K562 (cell line): Measurements from ENCODE around the gene CHD6. TPM values are rescaled to one million over a fixed set of nuclear protein-coding genes. Genes with fewer than 3 reads are reported as not detected.

ENCODE experiments used
- ATAC-seq: fragments of 200-7000 bp; cut with Tn5 transposase; 3 replicates; pipeline ENCODE4 v1.9.1; 2020; ENCODE audit warnings: moderate library complexity
- BruUV-seq: library from RNA; stranded (reverse); fragments of 400-500 nt; replicated peaks from 2 replicates; lab custom pipeline; 2021; lab: Mats Ljungman, UMichigan
- CTCF ChIA-PET: fragments of 300-600 bp; formaldehyde crosslinking; extraction: SDS; loops from one replicate; lab custom pipeline; 2021; ENCODE audit warnings: low intra/inter-chr PET ratio; lab: Yijun Ruan, JAX
- POLR2A ChIA-PET: fragments of 300-600, 350-650 bp; sonication (Branson Sonifier 250); formaldehyde crosslinking; extraction: SDS; loops from one replicate; lab custom pipeline; 2021; ENCODE audit warnings: antibody characterized with exemption, inconsistent platforms; lab: Yijun Ruan, JAX
- DNase-seq, 4 experiments: peaks; one replicate each; pipeline versions ENCODE4 v3.0.0 to v3.0.0-alpha.2; 2011 to 2018; ENCODE audit warnings: low spot score in 3 of 4, mixed read lengths in 3 of 4; ENCODE audit errors: extremely low read depth in 1 of 4
- FAIRE-seq: peaks from 2 replicates; lab custom pipeline; 2011; peaks lifted over from hg19 to GRCh38; lab: Jason Lieb, UNC
- H2AFZ ChIP-seq: 2 replicates; pipeline ENCODE4 v1.6.0; 2011; ENCODE audit warnings: low read depth, low read length, control low read depth, inconsistent platforms
- H3K27ac ChIP-seq: fragments of 200-600 bp; 3 replicates; pipeline ENCODE4 v1.8.0; 2011; ENCODE audit warnings: low read depth, mild to moderate bottlenecking, control low read depth, inconsistent platforms, low read length, moderate library complexity, mixed read lengths; ENCODE audit errors: extremely low read depth
- H3K27me3 ChIP-seq, 2 experiments: fragments of 300-600 bp in 1 of 2; 2 replicates in 1 of 2; 3 replicates in 1 of 2; pipeline versions ENCODE4 v1.6.0 to v1.8.0; 2011; ENCODE audit warnings: inconsistent platforms in 2 of 2, low read length in 2 of 2, mild to moderate bottlenecking in 1 of 2, mixed read lengths in 1 of 2, moderate library complexity in 1 of 2; ENCODE audit not compliant: control insufficient read depth in 2 of 2, insufficient read depth in 2 of 2
- H3K36me3 ChIP-seq: fragments of 300-600 bp; 3 replicates; pipeline ENCODE4 v1.8.0; 2011; ENCODE audit warnings: mild to moderate bottlenecking, low read length, inconsistent platforms; ENCODE audit not compliant: control insufficient read depth, insufficient read depth
- H3K4me1 ChIP-seq, 2 experiments: fragments of 200-600 bp in 1 of 2; replicated peaks in 1 of 2; 2 replicates in 1 of 2; 3 replicates in 1 of 2; pipeline versions ENCODE4 v1.5.1 to v1.8.0; 2011; ENCODE audit warnings: inconsistent platforms in 2 of 2, low read length in 2 of 2, mild to moderate bottlenecking in 1 of 2, mixed read lengths in 1 of 2, moderate library complexity in 1 of 2; ENCODE audit not compliant: control insufficient read depth in 2 of 2, insufficient read depth in 2 of 2
- H3K4me2 ChIP-seq: 2 replicates; pipeline ENCODE4 v1.6.1; 2011; ENCODE audit warnings: low read length, control low read depth, inconsistent platforms, mixed read lengths; ENCODE audit not compliant: insufficient read depth
- H3K4me3 ChIP-seq: fragments of 200-600 bp; sonication (generic), shearing (Covaris generic); 2 replicates; pipeline ENCODE4 v1.5.1; 2016; ENCODE audit warnings: control low read depth, inconsistent platforms
- H3K79me2 ChIP-seq: fragments of 200-600 bp; 3 replicates; pipeline ENCODE4 v1.8.0; 2011; ENCODE audit warnings: low read length, inconsistent platforms; ENCODE audit not compliant: control insufficient read depth, insufficient read depth
- H3K9ac ChIP-seq, 2 experiments: 2 replicates each; pipeline versions ENCODE4 v1.6.0 to v1.6.1; 2011; ENCODE audit warnings: low read depth in 2 of 2, low read length in 2 of 2, control low read depth in 1 of 2, inconsistent platforms in 1 of 2, mild to moderate bottlenecking in 1 of 2, mixed read lengths in 1 of 2; ENCODE audit not compliant: insufficient read depth in 1 of 2
- H3K9me1 ChIP-seq: one replicate; pipeline ENCODE4 v1.6.0; 2011; ENCODE audit warnings: inconsistent platforms, mild to moderate bottlenecking, low read length, moderate library complexity; ENCODE audit not compliant: control insufficient read depth, insufficient read depth
- H3K9me3 ChIP-seq: replicated peaks from 2 replicates; pipeline ENCODE4 v1.5.1; 2011; ENCODE audit warnings: low read depth, low read length, inconsistent platforms; ENCODE audit not compliant: control insufficient read depth, insufficient read depth
- H4K20me1 ChIP-seq: replicated peaks from 2 replicates; pipeline ENCODE4 v1.6.1; 2011; ENCODE audit warnings: low read length, inconsistent platforms, mixed read lengths; ENCODE audit not compliant: control insufficient read depth, insufficient read depth
- CREBBP ChIP-seq: IDR thresholded peaks from one replicate; pipeline ENCODE4 v1.6.1; 2012; ENCODE audit warnings: low read depth, mild to moderate bottlenecking, control low read depth, inconsistent platforms, low read length
- GATA2 ChIP-seq: sonication (generic); formaldehyde crosslinking; IDR thresholded peaks from 2 replicates; pipeline ENCODE4 v1.4.0; 2020; ENCODE audit warnings: mild to moderate bottlenecking, missing genetic modification reagents
- GATAD2A ChIP-seq: fragments of 450-650 bp; IDR thresholded peaks from 2 replicates; pipeline ENCODE4 v1.6.1; 2017
- KAT2B ChIP-seq: IDR thresholded peaks from one replicate; pipeline ENCODE4 v1.6.1; 2012; ENCODE audit warnings: low read depth, mild to moderate bottlenecking, control low read depth, inconsistent platforms, low read length, moderate library complexity
- ZSCAN29 ChIP-seq: fragments of 450-650 bp; IDR thresholded peaks from 2 replicates; pipeline ENCODE4 v1.6.1; 2017
- WGBS: fragments of 100-300 bp; shearing (Covaris generic); methylation state at CpG from one replicate; pipeline ENCODE4 v1.1.6; 2016; ENCODE audit warnings: low coverage, mixed read lengths; ENCODE audit not compliant: insufficient coverage; ENCODE audit errors: missing lambda C conversion rate; 5-methylcytosine and 5-hydroxymethylcytosine counted together
- in situ Hi-C: fragments of 300-500 bp; cut with MboI; formaldehyde crosslinking; loops from 4 replicates; pipeline ENCODE4 v1.15.0; 2018; ENCODE audit warnings: inconsistent platforms, mixed read lengths
- intact Hi-C: fragments of 100-400 bp; cut with micrococcal nuclease; formaldehyde crosslinking; loops from 2 replicates; pipeline ENCODE4 v1.14.2; 2022
- polyA plus RNA-seq, 8 experiments: library from polyadenylated mRNA; depleted of rRNA in 4 of 8; stranded (reverse) in 5 of 8; unstranded in 3 of 8; fragments of >200 nt; fragmentation: Nextera tagmentation in 2 of 8; fragmentation: Illumina TruSeq in 1 of 8; extraction: Ambion mirVana in 2 of 8; extraction: Trizol in 1 of 8; gene quantifications; 2 replicates each; pipeline versions ENCODE4 v1.2.1 to v1.2.3, GENCODE V29; 2011 to 2014; ENCODE audit warnings: inconsistent platforms in 1 of 8, missing spikeins in 1 of 8
- total RNA-seq, 7 experiments: library from RNA; depleted of rRNA in 6 of 7; stranded (reverse); fragments of >200 nt in 6 of 7; fragmentation: Illumina TruSeq in 2 of 7; extraction: Trizol in 2 of 7; gene quantifications; 2 replicates each; pipeline versions ENCODE4 v1.2.1 to v1.2.3, GENCODE V29; 2011 to 2021; ENCODE audit warnings: low replicate concordance in 1 of 7
- TF ChIP-seq, protein P1 (sequence below): fragments of 450-650 bp; formaldehyde crosslinking; IDR thresholded peaks from 2 replicates; pipeline ENCODE4 v1.4.0; 2020; ENCODE audit warnings: mild to moderate bottlenecking, mixed read lengths
- TF ChIP-seq, protein P2 (sequence below): sonication (generic); formaldehyde crosslinking; IDR thresholded peaks from 2 replicates; pipeline ENCODE4 v1.8.1; 2023; ENCODE audit warnings: mild to moderate bottlenecking, missing genetic modification reagents
- TF ChIP-seq, protein P3 (sequence below): fragments of 250-450 bp; sonication (Bioruptor Pico); IDR thresholded peaks from 2 replicates; pipeline ENCODE4 v1.6.1; 2021; ENCODE audit warnings: mild to moderate bottlenecking
- TF ChIP-seq, protein P4 (sequence below): conservative IDR thresholded peaks from 2 replicates; pipeline ENCODE4 v1.6.1; 2011; ENCODE audit warnings: low read depth, mild to moderate bottlenecking, low read length; ENCODE audit not compliant: control insufficient read depth

Gene CHD6
- total and polyA plus RNA-seq, 9 of the 15 experiments (the other 6 are each of a cell fraction or from before 2014, with no cell fraction given) = 3.9 to 24.2 (median 12.8) TPM

DNA sequence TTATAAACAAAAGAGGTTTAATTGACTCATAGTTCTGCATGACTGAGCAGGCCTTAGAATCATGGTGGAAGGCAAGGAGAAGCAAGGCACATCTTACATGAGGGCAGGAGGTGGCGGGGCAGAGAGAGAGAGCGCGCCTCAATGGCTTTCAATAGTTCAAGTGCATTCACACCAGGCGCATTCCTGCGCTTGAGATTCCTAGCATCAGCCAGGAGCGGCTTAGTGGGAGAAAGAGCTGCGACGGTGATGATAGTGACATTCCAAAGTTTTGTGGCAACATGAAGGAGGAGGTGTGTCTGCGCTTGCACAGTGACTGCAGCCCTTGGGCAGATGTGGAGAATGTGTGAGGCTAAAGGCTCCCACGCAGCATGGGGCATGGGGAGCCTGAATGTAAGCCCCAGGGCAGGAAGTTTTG is 226.6 kb downstream of the CHD6 start:
- Histone ChIP-seq H3K27ac (no peak overlapping the region), H3K4me1 (peaks cover 2 to 3% of the 10 kb centered on the region in 2 experiments; a peak in 3 of 5 replicates), H3K36me3 (no peaks in the 10 kb centered on the region)

More for the DNA sequence above, 226.6 kb downstream of the CHD6 start:
- H2AFZ ChIP-seq = no peak overlapping the region
- CTCF ChIA-PET = no interaction called here
- no peak for ATAC-seq
- no TSS peak for BruUV-seq
- TF ChIP-seq, protein P1, sequence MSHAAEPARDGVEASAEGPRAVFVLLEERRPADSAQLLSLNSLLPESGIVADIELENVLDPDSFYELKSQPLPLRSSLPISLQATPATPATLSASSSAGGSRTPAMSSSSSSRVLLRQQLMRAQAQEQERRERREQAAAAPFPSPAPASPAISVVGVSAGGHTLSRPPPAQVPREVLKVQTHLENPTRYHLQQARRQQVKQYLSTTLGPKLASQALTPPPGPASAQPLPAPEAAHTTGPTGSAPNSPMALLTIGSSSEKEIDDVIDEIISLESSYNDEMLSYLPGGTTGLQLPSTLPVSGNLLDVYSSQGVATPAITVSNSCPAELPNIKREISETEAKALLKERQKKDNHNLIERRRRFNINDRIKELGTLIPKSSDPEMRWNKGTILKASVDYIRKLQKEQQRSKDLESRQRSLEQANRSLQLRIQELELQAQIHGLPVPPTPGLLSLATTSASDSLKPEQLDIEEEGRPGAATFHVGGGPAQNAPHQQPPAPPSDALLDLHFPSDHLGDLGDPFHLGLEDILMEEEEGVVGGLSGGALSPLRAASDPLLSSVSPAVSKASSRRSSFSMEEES (CRISPR knock-in tag) = no peak
- TF ChIP-seq KAT2B = no peak
- TF ChIP-seq, protein P2, sequence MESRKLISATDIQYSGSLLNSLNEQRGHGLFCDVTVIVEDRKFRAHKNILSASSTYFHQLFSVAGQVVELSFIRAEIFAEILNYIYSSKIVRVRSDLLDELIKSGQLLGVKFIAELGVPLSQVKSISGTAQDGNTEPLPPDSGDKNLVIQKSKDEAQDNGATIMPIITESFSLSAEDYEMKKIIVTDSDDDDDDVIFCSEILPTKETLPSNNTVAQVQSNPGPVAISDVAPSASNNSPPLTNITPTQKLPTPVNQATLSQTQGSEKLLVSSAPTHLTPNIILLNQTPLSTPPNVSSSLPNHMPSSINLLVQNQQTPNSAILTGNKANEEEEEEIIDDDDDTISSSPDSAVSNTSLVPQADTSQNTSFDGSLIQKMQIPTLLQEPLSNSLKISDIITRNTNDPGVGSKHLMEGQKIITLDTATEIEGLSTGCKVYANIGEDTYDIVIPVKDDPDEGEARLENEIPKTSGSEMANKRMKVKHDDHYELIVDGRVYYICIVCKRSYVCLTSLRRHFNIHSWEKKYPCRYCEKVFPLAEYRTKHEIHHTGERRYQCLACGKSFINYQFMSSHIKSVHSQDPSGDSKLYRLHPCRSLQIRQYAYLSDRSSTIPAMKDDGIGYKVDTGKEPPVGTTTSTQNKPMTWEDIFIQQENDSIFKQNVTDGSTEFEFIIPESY (CRISPR knock-in tag) = peak; percentile 46
- TF ChIP-seq, protein P3, sequence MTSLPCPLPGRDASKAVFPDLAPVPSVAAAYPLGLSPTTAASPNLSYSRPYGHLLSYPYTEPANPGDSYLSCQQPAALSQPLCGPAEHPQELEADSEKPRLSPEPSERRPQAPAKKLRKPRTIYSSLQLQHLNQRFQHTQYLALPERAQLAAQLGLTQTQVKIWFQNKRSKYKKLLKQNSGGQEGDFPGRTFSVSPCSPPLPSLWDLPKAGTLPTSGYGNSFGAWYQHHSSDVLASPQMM (CRISPR knock-in tag) = no peak
- no peak for TF ChIP-seq GATAD2A
- no peak for TF ChIP-seq CREBBP
- TF ChIP-seq, protein P4, sequence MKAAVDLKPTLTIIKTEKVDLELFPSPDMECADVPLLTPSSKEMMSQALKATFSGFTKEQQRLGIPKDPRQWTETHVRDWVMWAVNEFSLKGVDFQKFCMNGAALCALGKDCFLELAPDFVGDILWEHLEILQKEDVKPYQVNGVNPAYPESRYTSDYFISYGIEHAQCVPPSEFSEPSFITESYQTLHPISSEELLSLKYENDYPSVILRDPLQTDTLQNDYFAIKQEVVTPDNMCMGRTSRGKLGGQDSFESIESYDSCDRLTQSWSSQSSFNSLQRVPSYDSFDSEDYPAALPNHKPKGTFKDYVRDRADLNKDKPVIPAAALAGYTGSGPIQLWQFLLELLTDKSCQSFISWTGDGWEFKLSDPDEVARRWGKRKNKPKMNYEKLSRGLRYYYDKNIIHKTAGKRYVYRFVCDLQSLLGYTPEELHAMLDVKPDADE = no peak
- TF ChIP-seq ZSCAN29 = no peak
- no peak for TF ChIP-seq GATA2 (CRISPR knock-in tag)
- no peaks in the 10 kb centered on the region for H3K79me2 ChIP-seq
- intact Hi-C loops (no loop called here), in situ Hi-C loops (no loop called here)
- H3K27me3 ChIP-seq = peaks cover 0 to 10% of the 10 kb centered on the region in 2 experiments; a peak in 1 of 5 replicates
- H3K4me3 ChIP-seq = no peak overlapping the region
- DNase-seq = no peak
- no peaks in the 10 kb centered on the region for H4K20me1 ChIP-seq
- no peak overlapping the region for H3K4me2 ChIP-seq
- no peak for FAIRE-seq
- H3K9me3 ChIP-seq = no peaks in the 10 kb centered on the region
- POLR2A ChIA-PET = interaction anchor here (0.6 kb wide), 1 partner anchor 938 kb away, joined by 4 read pairs; no protein-coding TSS in a partner anchor
- 40% methylated on average over 8 of the region's 10 CpGs for WGBS
- no peaks in the 10 kb centered on the region for H3K9me1 ChIP-seq
- no peak overlapping the region for H3K9ac ChIP-seq
